Stimulated activated memory B cell treated with anti-CD40 and anti-IgM and Interleukin-4, amounts not matched to agents 10 μg/mL and 1 μg/mL and 100 μg/mL, for 72 hours (primary cell): ENCODE measurements around the gene TNIK.
"Not testable (repeated sequence)": the region's sequence is repeated elsewhere in the genome, so short reads cannot be mapped to it uniquely, and the experiment has no call there.

Source experiments
- ATAC-seq: fragments of 150-1000 bp; cut with Tn5 transposase; 2 replicates; pipeline ENCODE4 v1.10.0; 2021
- H3K27ac Mint-ChIP-seq: one replicate; pipeline ENCODE4 v1.8.0; 2022; ENCODE audit warnings: mild to moderate bottlenecking, mixed read lengths
- H3K27me3 Mint-ChIP-seq: one replicate; pipeline ENCODE4 v1.8.0; 2022; ENCODE audit warnings: mixed read lengths
- H3K36me3 Mint-ChIP-seq: one replicate; pipeline ENCODE4 v1.8.0; 2022; ENCODE audit warnings: mixed read lengths
- H3K4me1 Mint-ChIP-seq: one replicate; pipeline ENCODE4 v1.8.0; 2022; ENCODE audit warnings: mixed read lengths
- H3K4me3 Mint-ChIP-seq: one replicate; pipeline ENCODE4 v1.8.0; 2022; ENCODE audit warnings: mild to moderate bottlenecking, moderate library complexity, mixed read lengths
- H3K9me3 Mint-ChIP-seq: one replicate; pipeline ENCODE4 v1.8.0; 2022; ENCODE audit warnings: mixed read lengths

Gene TNIK

DNA sequence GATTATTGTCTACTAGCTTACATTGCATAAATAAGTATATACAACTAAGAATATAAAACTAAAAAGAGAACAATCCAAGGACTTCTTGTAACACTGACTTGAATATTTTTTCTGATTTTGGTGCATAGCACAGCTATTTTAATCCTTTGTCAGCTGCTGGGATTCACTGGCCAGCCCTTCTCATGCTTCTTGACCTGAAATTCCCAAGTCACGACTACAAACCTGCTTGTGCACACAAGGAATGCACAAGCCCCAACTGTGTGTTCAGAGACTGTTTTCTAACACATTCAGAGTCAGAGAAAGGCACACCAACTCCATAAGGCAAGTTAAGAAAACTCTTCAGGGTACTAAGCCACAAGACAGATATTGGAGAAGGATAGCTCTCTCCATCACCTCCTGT is 80.9 kb downstream of the TNIK start:
- Mint-ChIP-seq H3K27me3 (no peaks in the 10 kb centered on the region), H3K4me1 (peaks cover 7% of the 10 kb centered on the region), H3K9me3 (no peaks in the 10 kb centered on the region), H3K36me3 (no peaks in the 10 kb centered on the region), H3K4me3 (no peak overlapping the region), H3K27ac (no peak overlapping the region)
- no peak for ATAC-seq

DNA sequence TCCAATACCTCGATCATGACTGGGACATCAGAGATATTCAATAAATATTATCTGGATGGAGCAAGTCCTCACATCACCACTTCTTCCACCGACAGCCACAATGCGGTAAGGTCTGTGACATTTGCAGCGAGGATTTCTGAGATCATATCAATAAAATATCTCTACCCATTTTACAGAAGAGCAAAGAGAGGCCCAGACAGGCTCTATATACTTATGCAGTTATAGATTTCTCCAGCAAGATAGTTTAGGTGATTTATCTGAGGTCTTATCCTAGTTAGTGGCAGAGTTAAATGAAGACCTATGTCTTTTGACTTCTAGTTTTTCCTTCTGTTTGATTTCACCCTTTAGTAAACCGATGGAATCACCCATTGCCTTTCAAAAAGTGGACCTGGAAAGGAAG is 81.6 kb downstream of the TNIK start:
- Mint-ChIP-seq H3K4me3 (no peak overlapping the region), H3K27me3 (no peaks in the 10 kb centered on the region)
- no peak for ATAC-seq

GRCh38 chr3:171377859-171378258 is 82.3 kb downstream of the TNIK start:
- no peaks in the 10 kb centered on the region for H3K9me3 Mint-ChIP-seq
- no peak for ATAC-seq
- H3K4me1 Mint-ChIP-seq, result no peaks in the 10 kb centered on the region
- no peaks in the 10 kb centered on the region for H3K27me3 Mint-ChIP-seq
- no peaks in the 10 kb centered on the region for H3K36me3 Mint-ChIP-seq
- no peak overlapping the region for H3K4me3 Mint-ChIP-seq
- no peak overlapping the region for H3K27ac Mint-ChIP-seq

More for the DNA sequence above, 81.6 kb downstream of the TNIK start:
- no peaks in the 10 kb centered on the region for H3K9me3 Mint-ChIP-seq
- no peaks in the 10 kb centered on the region for H3K36me3 Mint-ChIP-seq
- peaks cover under 1% of the 10 kb centered on the region for H3K4me1 Mint-ChIP-seq
- H3K27ac Mint-ChIP-seq, result no peak overlapping the region

- H3K27me3 Mint-ChIP-seq, result no peaks in the 10 kb centered on the region
- H3K9me3 Mint-ChIP-seq, result no peaks in the 10 kb centered on the region
- no peak overlapping the region for H3K27ac Mint-ChIP-seq
- no peaks in the 10 kb centered on the region for H3K4me1 Mint-ChIP-seq
- H3K36me3 Mint-ChIP-seq, result no peaks in the 10 kb centered on the region
- ATAC-seq, result no peak
- no peak overlapping the region for H3K4me3 Mint-ChIP-seq
These were observed 83.6 kb downstream of the TNIK start for GRCh38 chr3:171376596-171376947.

DNA sequence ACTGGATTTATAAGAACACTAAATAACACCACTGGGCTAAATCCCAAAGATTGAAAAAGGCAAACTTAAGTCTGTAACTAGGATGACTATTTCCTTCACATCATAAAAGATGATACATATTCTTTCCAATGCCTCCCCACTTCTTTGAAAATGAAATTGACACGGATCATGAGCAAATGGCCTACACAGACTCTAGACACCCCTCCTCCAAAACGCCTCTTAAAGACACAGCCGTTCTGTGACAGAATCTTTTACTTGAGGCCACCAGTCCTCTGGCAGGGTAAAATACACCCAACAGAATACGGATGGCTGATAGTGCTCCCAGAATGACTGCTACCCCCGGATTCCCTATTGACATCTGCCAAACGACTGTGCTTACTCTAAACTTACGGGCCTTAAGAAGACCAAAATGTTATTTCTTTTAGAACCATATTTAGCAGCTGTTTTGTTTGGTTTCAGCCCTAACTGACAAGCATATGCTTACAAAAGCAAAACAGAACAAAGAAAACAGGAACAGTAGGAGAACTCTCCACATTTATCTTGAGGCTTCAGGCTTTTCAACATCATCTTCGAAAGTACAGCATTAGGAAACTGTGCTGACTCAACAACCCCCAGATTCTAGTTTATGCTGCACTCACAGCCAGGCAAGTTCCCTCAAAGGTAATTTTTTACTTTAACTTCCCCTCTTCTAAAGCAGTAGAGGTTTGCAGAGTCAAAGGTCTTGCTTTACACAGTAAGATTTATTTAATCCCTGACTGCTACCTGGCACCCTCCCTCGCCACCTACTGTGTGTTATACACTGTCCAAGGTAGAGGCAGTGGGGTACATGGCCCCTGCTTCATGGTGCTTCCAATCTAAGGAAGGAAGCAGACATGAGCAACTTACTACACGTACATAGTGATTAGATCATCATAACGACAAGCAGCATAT is 84.3 kb downstream of the TNIK start:
- no peaks in the 10 kb centered on the region for H3K4me1 Mint-ChIP-seq
- no peaks in the 10 kb centered on the region for H3K36me3 Mint-ChIP-seq
- no peak overlapping the region for H3K27ac Mint-ChIP-seq
- no peak overlapping the region for H3K4me3 Mint-ChIP-seq
- no peaks in the 10 kb centered on the region for H3K9me3 Mint-ChIP-seq
- ATAC-seq, result no peak
- H3K27me3 Mint-ChIP-seq, result no peaks in the 10 kb centered on the region

- H3K4me3 Mint-ChIP-seq, result no peak overlapping the region
- no peak overlapping the region for H3K27ac Mint-ChIP-seq
- H3K27me3 Mint-ChIP-seq, result no peaks in the 10 kb centered on the region
- H3K36me3 Mint-ChIP-seq, result no peaks in the 10 kb centered on the region
- H3K4me1 Mint-ChIP-seq, result no peaks in the 10 kb centered on the region
- H3K9me3 Mint-ChIP-seq, result no peaks in the 10 kb centered on the region
- no peak for ATAC-seq
These were observed 85.4 kb downstream of the TNIK start for GRCh38 chr3:171374661-171375285.

DNA sequence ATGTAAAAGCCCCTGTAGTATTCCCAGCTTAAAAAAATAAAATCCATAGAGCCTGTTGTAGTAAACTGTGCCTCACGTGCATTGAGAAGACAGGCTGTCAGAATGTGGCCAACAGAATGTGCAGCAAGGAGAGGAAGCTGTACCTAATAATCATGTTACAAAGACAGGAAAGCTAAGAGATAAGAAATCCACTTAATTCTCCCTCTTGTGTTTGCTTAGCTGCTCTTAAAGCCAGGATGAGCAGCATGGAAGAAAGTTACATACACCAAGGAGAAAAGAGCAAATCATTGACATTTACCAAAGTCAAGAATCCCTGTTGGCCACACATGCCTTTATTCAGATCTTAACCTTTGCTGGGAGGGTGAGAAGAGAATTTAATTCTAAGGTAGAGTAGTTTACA is 85.9 kb downstream of the TNIK start:
- no peak overlapping the region for H3K4me3 Mint-ChIP-seq
- H3K36me3 Mint-ChIP-seq, result no peaks in the 10 kb centered on the region
- H3K4me1 Mint-ChIP-seq, result no peaks in the 10 kb centered on the region
- no peaks in the 10 kb centered on the region for H3K27me3 Mint-ChIP-seq
- no peak for ATAC-seq
- no peaks in the 10 kb centered on the region for H3K9me3 Mint-ChIP-seq
- no peak overlapping the region for H3K27ac Mint-ChIP-seq

DNA sequence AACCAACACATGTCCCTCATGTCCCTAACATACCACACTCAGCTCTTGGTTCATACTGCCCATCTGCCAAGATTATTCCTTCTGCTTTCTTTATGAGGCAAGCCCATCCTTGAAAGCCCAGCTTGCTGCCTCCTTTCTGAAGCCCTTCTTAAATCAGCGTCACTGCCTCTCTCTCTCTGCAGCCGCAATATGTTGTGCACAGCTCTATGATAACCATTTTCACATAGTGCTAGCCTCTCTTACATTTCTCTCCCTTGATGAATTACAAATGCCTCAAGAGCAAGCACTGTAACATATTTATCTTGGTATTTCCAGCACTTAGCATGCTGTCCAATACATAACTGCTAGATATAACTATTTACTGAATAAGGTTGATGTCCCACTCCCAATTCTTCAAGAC is 86.5 kb downstream of the TNIK start:
- Mint-ChIP-seq H3K27me3 (no peaks in the 10 kb centered on the region), H3K9me3 (no peaks in the 10 kb centered on the region), H3K4me1 (no peaks in the 10 kb centered on the region)

DNA sequence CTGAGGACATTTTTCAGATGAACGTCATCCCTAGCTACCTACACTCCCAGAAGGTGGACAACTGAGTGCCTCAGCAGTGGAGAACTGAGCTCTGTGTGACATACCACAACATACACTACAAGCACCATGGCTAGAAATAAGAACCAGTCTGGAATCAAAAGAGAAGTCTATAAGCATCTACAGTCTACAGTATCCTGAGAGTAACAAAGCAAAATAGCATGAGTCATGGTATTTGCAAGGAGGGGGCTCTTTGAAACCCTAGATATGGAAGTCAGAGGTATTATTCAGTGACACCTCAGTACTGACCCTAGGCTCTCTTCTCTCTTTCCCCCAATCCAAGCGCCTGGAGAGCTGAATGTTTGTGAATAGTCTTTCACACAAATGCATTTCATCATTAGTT is 87.5 kb downstream of the TNIK start:
- peak; percentile 14 for ATAC-seq
- H3K27me3 Mint-ChIP-seq, result no peaks in the 10 kb centered on the region
- no peaks in the 10 kb centered on the region for H3K4me1 Mint-ChIP-seq

More for the DNA sequence above, 86.5 kb downstream of the TNIK start:
- H3K36me3 Mint-ChIP-seq, result no peaks in the 10 kb centered on the region
- ATAC-seq, result no peak
- no peak overlapping the region for H3K4me3 Mint-ChIP-seq
- no peak overlapping the region for H3K27ac Mint-ChIP-seq

DNA sequence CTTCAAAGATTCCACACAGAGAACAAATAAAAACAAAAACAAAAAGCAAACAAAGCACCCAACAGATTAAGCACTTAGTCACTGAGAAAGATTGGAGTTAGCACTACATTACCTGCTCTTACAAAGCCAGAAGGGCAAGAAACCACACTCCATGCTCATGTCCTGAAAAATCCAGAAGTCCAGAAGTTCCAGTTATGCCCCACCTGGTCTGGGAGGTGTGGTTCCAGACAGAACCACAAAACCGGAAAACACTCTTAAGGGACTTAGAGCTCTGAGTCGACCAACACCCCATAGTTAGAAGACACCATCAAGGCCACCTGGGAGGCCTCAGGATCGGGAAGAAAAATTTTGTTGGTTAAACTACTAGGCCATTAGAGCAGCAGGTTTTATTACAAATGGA is 88.9 kb downstream of the TNIK start:
- Mint-ChIP-seq H3K9me3 (no peaks in the 10 kb centered on the region), H3K36me3 (no peaks in the 10 kb centered on the region), H3K4me3 (no peak overlapping the region), H3K4me1 (no peaks in the 10 kb centered on the region), H3K27ac (no peak overlapping the region), H3K27me3 (no peaks in the 10 kb centered on the region)
- no peak for ATAC-seq

More for the DNA sequence above, 87.5 kb downstream of the TNIK start:
- Mint-ChIP-seq H3K4me3 (no peak overlapping the region), H3K27ac (no peak overlapping the region), H3K36me3 (no peaks in the 10 kb centered on the region), H3K9me3 (no peaks in the 10 kb centered on the region)

- H3K4me1 Mint-ChIP-seq, result no peaks in the 10 kb centered on the region
- H3K27me3 Mint-ChIP-seq, result no peaks in the 10 kb centered on the region
- no peak overlapping the region for H3K27ac Mint-ChIP-seq
- no peak overlapping the region for H3K4me3 Mint-ChIP-seq
- H3K36me3 Mint-ChIP-seq, result no peaks in the 10 kb centered on the region
- no peak for ATAC-seq
- H3K9me3 Mint-ChIP-seq, result no peaks in the 10 kb centered on the region
These were observed 91.0 kb downstream of the TNIK start for GRCh38 chr3:171369156-171369555.

DNA sequence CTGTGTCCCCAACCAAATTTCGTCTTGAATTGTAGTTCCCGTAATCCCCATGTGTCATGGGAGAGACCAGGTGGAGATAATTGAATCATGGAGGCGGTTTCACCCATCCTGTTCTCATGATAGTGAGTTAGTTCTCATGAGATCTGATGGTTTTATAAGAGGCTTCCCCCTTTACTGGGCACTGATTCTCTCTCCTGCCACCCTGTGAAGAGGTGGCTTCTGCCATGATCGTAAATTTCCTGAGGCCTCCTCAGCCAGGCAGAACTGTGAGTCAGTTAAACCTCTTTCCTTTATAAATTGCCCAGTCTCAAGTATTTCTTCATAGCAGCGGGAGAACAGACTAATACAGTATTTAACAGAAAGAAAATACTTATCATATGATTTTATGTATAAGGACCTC is 93.5 kb downstream of the TNIK start:
- not testable (repeated sequence) for H3K4me3 Mint-ChIP-seq, H3K4me1 Mint-ChIP-seq, H3K36me3 Mint-ChIP-seq, H3K27ac Mint-ChIP-seq, H3K9me3 Mint-ChIP-seq, ATAC-seq, H3K27me3 Mint-ChIP-seq

DNA sequence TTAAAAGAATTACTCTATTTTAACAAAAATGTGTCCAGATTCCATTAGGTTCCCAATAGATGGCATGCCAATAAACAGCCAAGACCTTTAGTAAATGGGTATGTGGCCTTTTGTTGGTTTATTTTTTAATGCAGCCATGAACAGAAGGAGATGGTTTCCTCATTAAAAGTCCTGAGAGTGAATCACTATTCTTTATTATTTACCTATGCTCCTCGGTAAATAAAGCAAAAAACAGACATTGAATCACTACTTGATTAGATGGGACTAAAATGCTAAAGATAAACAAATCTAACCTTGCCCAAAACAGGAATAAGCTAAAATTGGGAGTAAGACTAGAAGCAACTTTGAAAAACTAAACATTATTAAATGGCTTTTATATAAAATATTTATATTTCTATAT is 94.2 kb downstream of the TNIK start:
- Mint-ChIP-seq H3K27ac (no peak overlapping the region), H3K4me1 (no peaks in the 10 kb centered on the region), H3K9me3 (no peaks in the 10 kb centered on the region), H3K36me3 (no peaks in the 10 kb centered on the region), H3K4me3 (no peak overlapping the region), H3K27me3 (no peaks in the 10 kb centered on the region)
- ATAC-seq, result no peak

GRCh38 chr3:171365489-171365888 is 94.7 kb downstream of the TNIK start:
- Mint-ChIP-seq H3K36me3 (no peaks in the 10 kb centered on the region), H3K9me3 (no peaks in the 10 kb centered on the region), H3K4me1 (no peaks in the 10 kb centered on the region), H3K27ac (no peak overlapping the region), H3K27me3 (no peaks in the 10 kb centered on the region), H3K4me3 (no peak overlapping the region)
- ATAC-seq, result no peak

- Mint-ChIP-seq H3K4me3 (no peak overlapping the region), H3K36me3 (no peaks in the 10 kb centered on the region), H3K27ac (no peak overlapping the region), H3K9me3 (no peaks in the 10 kb centered on the region), H3K4me1 (no peaks in the 10 kb centered on the region), H3K27me3 (no peaks in the 10 kb centered on the region)
- no peak for ATAC-seq
These were observed 95.7 kb downstream of the TNIK start for GRCh38 chr3:171364500-171364899.

DNA sequence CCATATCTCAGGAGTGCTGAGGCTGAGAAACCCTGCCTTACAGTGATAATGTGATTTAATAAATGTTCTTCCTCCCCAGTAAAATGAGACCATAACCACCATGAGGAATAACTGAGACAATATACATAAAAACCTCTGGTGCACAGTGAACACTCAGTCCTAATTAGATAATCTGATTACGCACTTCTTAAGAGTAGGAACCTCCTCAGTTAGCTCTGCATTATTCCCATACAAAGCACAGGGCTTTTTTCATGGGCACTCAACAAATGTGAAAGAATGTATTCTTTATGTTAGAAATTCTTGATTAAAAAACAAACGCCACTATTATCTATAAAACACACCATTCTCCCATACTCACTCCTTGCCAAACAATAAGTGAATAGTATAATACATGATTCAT is 97.0 kb downstream of the TNIK start:
- H3K4me3 Mint-ChIP-seq, result no peak overlapping the region
- no peaks in the 10 kb centered on the region for H3K27me3 Mint-ChIP-seq
- ATAC-seq, result no peak
- no peaks in the 10 kb centered on the region for H3K36me3 Mint-ChIP-seq
- H3K4me1 Mint-ChIP-seq, result no peaks in the 10 kb centered on the region
- no peaks in the 10 kb centered on the region for H3K9me3 Mint-ChIP-seq
- no peak overlapping the region for H3K27ac Mint-ChIP-seq
